Fibroblast of skin of right quadriceps (primary cell): ENCODE data around the gene ZNF165.
A peak's percentile ranks its signal among the peaks of the same experiment; 100 is the strongest.
"Not testable (repeated sequence)": the region's sequence is repeated elsewhere in the genome, so short reads cannot be mapped to it uniquely, and the experiment has no call there.

Experiments
- DNase-seq: peaks from one replicate; pipeline ENCODE4 v3.0.0-alpha.2; 2013

ZNF165 gene

DNA sequence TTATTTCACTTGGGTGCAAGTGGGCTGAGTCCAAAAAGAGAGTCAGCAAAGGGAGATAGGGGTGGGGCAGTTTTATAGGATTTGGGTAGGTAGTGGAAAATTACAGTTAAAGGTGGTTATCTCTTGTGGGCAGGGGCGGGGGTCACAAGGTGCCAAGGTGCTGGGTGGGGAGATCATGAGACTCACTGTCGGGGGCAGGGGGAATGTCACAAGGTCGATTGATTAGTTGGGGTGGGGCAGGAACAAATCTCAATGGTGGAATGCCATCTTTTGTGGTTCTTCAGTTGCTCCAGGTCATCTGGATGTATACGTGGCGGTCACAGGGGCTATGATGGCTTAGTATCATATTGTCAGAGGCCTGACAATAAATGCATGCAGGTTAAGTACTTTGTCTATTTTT is 41.9 kb downstream of the ZNF165 start:
- not testable (repeated sequence) for DNase-seq

- peak; percentile 77 for DNase-seq
Observed at GRCh38 chr6:28124350-28124970, 44.1 kb downstream of the ZNF165 start, which contains the start of gene ZSCAN16. TSS of gene ZSCAN16 (plus strand) at chr6:28124609. CDS start at chr6:28125444, 835 bp downstream.

GRCh38 chr6:28124971-28125353 is 44.6 kb downstream of the ZNF165 start:
- no peak for DNase-seq

- DNase-seq = no peak
Observed at GRCh38 chr6:28125401-28125800, 45.0 kb downstream of the ZNF165 start.

DNA sequence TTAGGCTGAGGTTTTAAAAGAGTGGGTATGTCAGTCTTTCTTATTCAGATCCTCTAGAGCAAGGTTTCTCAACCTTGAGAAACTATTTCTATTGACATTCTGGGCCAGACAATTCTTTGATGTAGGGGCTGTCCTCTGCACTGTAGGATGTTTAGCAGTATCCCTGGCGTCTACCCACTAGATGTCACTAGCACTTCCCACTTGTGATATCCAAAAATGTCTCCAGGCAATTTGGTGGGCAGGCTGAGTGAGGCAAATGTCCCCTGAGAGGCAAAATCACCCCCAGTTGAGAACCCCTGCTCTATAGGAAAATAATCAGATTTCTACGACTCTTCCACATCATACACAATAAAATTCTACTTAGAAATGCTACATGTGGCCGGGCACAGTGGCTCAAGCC is 53.6 kb downstream of the ZNF165 start:
- DNase-seq = peak; percentile 34

- DNase-seq = no peak
Observed at GRCh38 chr6:28134716-28135115, 54.3 kb downstream of the ZNF165 start.

DNA sequence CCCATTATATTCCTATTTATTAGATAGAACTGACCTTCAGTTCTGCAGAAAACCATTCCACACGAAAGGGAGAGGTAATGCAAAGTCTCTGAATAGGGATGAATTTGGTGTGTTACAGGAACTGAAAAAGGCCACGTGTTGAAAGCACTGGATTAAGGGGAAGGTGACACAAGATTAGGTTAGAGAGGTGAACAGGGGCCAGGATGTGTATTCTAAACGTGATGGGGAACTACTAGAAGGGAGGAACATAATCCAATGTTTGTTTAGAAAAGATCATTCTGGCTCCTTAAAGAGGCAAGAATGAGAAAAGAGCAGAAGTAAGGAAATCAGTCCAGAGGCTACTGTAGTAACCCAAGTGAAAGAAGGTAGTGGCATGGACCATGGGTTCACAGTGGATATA is 55.0 kb downstream of the ZNF165 start:
- no peak for DNase-seq

DNA sequence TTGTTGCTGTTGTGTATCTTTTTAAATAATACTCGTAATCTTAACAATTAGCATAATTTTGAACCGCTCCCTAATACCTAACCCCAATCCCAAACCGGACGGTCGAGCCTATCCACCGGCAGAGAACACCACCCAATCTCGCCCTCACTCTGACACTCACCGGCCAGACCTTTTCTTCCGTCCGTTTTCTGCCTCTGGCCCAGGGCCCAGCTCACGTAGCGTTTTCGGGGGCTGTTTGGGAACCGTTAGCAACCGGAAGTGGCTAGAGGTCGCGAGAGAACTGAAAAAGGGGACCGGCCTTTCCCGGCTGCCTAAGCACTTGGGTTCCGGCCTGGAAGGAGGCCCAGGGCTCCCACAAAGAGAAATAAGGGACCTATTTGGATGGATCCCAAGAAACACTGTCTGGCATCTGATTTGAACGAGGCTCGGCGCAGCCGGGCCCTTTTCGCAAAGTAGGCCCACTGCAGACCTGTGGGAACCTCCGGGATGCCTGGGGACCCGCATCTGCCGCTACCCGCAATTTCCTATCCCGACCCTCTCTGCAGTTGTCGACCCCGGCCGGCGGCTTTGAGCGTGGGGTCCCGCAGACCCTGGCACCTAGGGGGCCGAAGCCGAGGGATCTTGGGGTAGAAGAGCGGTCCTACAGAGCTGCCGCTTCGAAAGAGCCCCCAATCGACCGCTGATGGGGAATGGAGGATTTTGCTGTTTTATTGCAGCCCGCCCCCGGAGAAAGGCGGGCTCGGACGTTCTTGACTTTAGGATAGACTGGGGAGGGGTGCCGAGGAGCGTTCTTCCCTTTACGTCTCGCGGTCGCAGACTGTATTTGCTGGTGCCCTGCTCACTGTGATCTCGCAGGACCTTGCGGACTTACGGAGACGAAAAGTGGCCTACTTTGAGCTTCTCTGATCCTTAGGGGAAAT is 56.5 kb downstream of the ZNF165 start:
- DNase-seq = peak; percentile 96

GRCh38 chr6:28137505-28137981 is 57.2 kb downstream of the ZNF165 start:
- peak; percentile 47 for DNase-seq
